GM18499 (cell line): ENCODE measurements around the gene IL19.
"Not testable (repeated sequence)": the region's sequence is repeated elsewhere in the genome, so short reads cannot be mapped to it uniquely, and the experiment has no call there.

Experiments
- ATAC-seq: cut with Tn5 transposase; IDR thresholded peaks from one replicate; pipeline ENCODE4 v1.9.1; 2021; ENCODE audit warnings: moderate number of reproducible peaks; ENCODE audit not compliant: insufficient read depth, unreplicated experiment

The IL19 gene

DNA sequence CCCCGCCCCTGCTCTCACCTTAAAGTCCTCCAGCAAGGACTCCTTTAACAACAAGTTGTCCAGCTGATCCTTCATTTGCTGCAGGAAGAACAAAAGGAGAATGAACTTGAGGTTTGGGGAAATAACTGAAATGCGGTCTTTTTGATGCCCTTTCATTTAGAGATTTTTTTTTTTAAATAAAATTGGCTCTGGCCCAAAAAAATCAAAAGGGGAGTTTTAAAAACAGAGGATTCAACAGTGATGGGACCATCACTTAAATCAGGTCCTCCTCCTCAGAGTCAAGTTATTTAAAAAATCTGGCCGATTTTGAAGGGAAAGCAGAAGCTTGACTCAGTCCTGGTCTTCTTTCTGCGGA is 742 bp downstream of the IL19 start:
- no peak for ATAC-seq

DNA sequence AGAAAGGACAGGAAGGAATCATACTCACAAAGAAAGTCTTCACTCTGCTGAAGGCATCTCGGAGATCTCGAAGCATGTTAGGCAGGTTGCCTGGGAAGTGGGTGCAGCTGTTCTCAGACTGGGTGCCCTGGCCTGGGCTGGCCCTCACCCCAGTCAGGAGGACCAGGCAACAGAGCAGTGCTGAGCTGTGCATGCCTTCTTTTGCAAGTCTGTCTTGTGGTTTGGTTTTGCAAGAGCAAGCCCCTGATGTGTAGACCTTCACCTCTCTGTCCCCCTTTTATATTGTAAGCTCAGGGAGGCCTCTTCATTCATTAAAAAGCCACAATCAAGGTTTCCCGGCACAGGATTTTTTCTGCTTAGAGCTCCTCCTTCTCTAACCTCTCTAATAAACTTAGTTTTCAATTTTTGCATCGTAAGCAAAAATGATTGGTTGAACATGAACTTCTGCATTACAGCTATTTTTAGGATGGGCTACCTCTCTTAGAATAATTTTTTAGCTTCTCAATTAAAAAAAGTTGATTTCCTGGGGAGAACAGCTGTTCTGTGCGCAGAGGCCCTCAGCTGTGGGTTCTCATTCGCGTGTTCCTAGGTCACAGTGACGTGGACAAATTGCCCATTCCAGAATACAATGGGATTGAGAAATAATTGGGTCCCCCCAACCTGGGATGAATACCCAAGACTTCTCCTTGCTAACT is 1.8 kb downstream of the IL19 start, which contains the start of gene IL10:
Gene IL10, minus strand, starts transcription at position 252 of the 695 bp plus-strand sequence. Its CDS starts 59 bp downstream, at position 193.
- ATAC-seq, result no peak

DNA sequence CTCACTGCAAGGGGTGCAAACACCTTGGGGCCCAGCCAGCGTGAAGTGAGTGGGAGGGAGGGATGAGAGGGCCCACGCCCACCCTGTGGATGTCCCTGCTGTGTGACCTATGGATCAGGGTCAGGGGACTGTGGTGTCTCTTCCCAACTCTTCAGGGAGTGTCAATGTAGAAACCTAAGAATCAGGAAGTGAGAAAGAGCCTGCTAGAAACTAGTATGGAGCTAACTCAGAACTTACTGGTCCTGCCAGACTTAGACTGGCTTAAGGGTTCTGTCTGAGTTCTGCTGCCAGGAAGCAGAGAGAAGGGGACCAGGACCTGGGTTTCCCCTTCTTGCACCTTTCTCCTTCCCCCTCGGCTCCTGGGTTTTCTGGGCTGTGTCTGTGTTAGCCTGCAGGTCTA is 3.5 kb downstream of the IL19 start:
- no peak for ATAC-seq

- ATAC-seq, result no peak
Measured at GRCh38 chr1:206776229-206776628, 5.7 kb downstream of the IL19 start.

- ATAC-seq, result no peak
Measured at GRCh38 chr1:206778031-206778430, 7.5 kb downstream of the IL19 start.

- not testable (repeated sequence) for ATAC-seq
Measured at GRCh38 chr1:206778911-206779310, 8.3 kb downstream of the IL19 start.

- ATAC-seq, result no peak
Measured at GRCh38 chr1:206779638-206780037, 9.1 kb downstream of the IL19 start.

- peak; percentile 52 for ATAC-seq
Measured at GRCh38 chr1:206782448-206782847, 11.9 kb downstream of the IL19 start.

DNA sequence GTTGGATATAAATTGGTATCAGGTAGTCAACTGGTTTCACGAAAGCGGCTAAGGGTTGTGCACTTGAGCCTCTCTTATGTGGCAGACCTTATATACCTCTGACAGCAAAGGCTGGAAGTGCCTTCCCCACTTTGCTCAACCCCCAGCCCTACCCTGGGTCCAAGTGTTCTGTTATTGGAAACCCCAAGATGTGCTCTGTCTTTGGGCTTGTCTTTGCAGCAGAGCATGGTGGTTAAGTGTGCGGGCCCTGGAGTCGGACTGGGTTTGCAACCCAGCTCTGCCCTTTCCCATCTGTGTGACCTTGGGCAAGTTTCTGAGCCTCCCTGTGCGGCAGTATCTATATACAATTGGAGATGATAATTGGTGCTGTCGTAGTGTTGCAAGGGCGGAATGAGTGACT is 12.9 kb downstream of the IL19 start:
- no peak for ATAC-seq

- ATAC-seq, result no peak
Measured at GRCh38 chr1:206784471-206784903, 13.9 kb downstream of the IL19 start.

DNA sequence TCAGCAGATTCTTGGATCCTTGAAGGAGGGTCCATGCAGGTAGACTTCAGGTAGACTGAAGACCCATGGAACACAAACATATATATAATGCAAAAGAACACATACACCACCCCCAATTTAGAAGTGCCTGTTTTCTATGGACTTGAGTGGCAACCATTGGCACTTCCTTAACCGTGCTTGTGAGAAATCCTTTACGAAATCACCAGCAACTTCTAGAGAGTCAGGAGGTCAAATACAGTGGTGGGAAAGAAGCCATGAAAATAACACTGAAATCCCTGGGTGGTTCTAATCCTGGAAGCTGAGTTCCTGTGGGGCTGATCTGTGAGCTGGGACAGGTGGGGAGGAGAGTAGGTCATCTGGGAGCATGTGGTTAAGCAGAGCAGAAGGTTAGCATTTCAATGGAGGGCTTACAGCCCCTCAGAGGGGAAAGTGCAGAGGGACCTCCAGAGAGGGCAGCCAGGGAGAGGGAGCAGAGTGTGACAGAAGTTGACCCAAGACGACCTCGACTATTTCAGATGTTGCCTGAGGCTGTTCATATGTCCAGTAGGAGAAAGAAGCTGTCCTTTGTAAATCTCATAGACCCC is 14.7 kb downstream of the IL19 start:
- no peak for ATAC-seq

DNA sequence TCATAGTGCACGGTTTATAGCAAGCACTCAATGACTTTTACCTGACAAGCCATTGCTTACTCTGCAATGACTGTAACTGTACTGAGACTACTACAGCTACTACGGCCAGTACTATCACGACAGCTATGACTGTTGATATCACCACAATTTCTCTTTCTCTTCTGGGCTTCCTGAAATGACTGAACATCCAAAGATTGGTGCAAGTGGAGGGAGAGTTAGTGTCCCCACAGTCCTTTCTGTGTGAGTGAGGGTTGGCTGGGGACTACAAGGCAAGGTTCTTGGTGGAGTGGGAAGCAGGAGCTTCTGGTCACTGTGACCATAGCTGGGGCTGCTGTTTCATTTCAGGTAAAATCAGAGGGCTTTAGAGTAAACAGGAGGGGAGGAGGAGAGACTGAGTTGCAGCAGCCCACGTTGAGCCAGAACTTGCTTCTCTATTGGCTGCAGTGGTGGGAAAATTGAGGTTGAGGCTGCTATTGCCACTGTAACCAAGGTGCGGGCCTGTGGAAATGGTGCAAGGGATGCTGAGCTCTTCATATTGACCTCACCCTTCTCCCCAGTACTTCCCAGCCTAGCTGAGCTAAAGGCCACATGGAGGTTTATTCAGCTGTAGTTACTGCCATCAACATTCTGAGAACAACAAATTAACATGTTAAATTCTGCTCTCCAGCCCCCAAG is 15.8 kb downstream of the IL19 start:
- ATAC-seq, result no peak

GRCh38 chr1:206787891-206788290 is 17.3 kb downstream of the IL19 start:
- no peak for ATAC-seq

GRCh38 chr1:206788487-206789050 is 18.0 kb downstream of the IL19 start:
- no peak for ATAC-seq

DNA sequence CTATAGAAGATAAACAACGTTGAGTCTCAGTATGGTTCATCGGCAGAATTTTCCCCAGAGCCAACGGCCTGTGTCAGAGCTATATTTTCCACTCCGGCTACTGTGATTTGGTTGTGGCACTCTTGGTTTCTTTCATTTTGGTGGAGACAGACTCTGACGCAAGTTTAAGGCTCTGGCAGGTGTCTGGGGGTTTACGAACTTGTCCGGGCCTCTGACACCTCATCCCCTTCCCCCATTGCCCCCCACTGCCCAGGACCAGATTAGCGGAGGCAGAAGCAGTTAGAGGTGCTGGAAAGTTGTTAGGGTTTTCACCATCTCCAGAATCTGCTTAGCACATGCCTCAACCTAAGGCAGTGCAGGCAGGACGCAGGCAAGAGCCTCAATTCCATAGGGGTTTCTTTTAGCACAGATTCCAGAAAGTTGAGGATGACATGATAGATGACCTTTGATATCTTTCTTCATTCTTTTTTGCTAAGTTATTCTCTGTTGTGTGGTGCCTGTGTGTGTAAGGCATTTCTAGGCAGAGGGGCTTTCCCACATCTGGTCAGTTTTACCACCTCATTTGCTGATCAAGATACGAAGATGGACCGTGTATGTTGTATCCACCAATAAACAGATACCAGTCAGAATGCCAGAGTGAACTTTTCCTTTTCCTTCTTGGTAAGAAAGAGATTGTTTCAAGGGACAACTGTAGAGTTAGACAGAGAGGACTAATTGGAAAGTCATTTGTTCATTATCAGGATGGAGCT is 20.1 kb downstream of the IL19 start:
- no peak for ATAC-seq

- no peak for ATAC-seq
Measured at GRCh38 chr1:206792939-206793607, 22.5 kb downstream of the IL19 start.

GRCh38 chr1:206793620-206794019 is 23.0 kb downstream of the IL19 start:
- ATAC-seq, result no peak

DNA sequence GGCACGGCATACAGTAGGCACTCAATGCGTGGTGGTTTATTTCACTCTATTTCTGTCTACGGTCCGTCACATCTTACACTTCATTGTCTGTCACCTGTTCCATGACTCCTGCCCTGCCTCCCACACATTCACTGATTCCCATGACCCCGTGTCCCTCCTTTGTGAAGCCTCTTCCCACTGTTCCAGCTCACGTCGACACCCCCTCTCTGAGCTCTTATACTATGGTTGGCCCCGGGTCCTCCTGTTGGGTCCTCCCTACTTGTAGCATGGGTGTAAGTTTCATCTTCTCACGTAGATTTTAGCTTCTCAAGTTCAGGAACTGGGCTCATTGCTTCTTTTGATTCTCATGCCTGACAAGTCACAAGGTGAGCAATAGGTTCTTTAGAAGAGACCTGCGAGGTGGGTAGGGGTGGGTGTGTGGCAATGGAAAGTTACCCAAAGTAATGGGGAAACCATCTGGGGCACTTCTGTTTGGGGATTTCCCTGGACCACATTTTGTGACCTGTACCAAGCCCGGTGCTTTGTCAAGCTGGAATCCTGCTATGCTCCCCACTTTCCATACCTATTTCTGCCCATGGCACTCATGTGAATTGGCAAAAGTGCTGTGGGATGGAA is 23.8 kb downstream of the IL19 start:
- no peak for ATAC-seq

- ATAC-seq, result no peak
Measured at GRCh38 chr1:206796116-206796515, 25.5 kb downstream of the IL19 start.

GRCh38 chr1:206796981-206797402 is 26.4 kb downstream of the IL19 start:
- no peak for ATAC-seq
